GM15510 (cell line): Measurements from ENCODE around the gene TMEM178B.

Experiments used
- POLR2A ChIP-seq: IDR thresholded peaks from 3 replicates; pipeline ENCODE4 v1.6.1; 2011; ENCODE audit warnings: borderline replicate concordance; ENCODE audit not compliant: insufficient read length; ENCODE audit errors: extremely low read depth

The TMEM178B gene

GRCh38 chr7:141500608-141501007 lies 426.7 kb downstream of the TMEM178B start:
- TF ChIP-seq POLR2A: no peak

GRCh38 chr7:141501451-141501850 lies 427.6 kb downstream of the TMEM178B start:
- no peak for TF ChIP-seq POLR2A

- no peak for TF ChIP-seq POLR2A
Measured at GRCh38 chr7:141511316-141511675, 437.4 kb downstream of the TMEM178B start.

GRCh38 chr7:141511676-141512396 lies 438.0 kb downstream of the TMEM178B start:
- no peak for TF ChIP-seq POLR2A

GRCh38 chr7:141512597-141512996 lies 438.7 kb downstream of the TMEM178B start:
- no peak for TF ChIP-seq POLR2A

GRCh38 chr7:141513720-141514119 lies 439.9 kb downstream of the TMEM178B start:
- TF ChIP-seq POLR2A: no peak

GRCh38 chr7:141515941-141516340 lies 442.1 kb downstream of the TMEM178B start:
- no peak for TF ChIP-seq POLR2A

GRCh38 chr7:141519623-141520022 lies 445.8 kb downstream of the TMEM178B start:
- TF ChIP-seq POLR2A: no peak

GRCh38 chr7:141522657-141523342 lies 448.9 kb downstream of the TMEM178B start:
- no peak for TF ChIP-seq POLR2A

GRCh38 chr7:141525973-141526514 lies 452.2 kb downstream of the TMEM178B start:
- TF ChIP-seq POLR2A: no peak

GRCh38 chr7:141527076-141527475 lies 453.2 kb downstream of the TMEM178B start:
- no peak for TF ChIP-seq POLR2A

GRCh38 chr7:141528399-141528798 lies 454.5 kb downstream of the TMEM178B start:
- no peak for TF ChIP-seq POLR2A
